Glutamatergic neuron (in vitro differentiated cells): Measurements from ENCODE around the gene WNT2B. TPM values are rescaled to one million over a fixed set of nuclear protein-coding genes. Genes with fewer than 3 reads are reported as not detected.

Source experiments
- DNase-seq: peaks from one replicate; pipeline ENCODE4 v3.0.0; 2022
- H3K27ac Mint-ChIP-seq: one replicate; pipeline ENCODE4 v1.8.0; 2020; ENCODE audit warnings: mild to moderate bottlenecking, mixed read lengths, inconsistent platforms; ENCODE audit not compliant: unreplicated experiment
- H3K27me3 Mint-ChIP-seq: one replicate; pipeline ENCODE4 v1.8.0; 2020; ENCODE audit warnings: mild to moderate bottlenecking, moderate library complexity, mixed read lengths, inconsistent platforms; ENCODE audit not compliant: unreplicated experiment
- H3K36me3 Mint-ChIP-seq: one replicate; pipeline ENCODE4 v1.8.0; 2020; ENCODE audit warnings: mild to moderate bottlenecking, mixed read lengths, inconsistent platforms; ENCODE audit not compliant: unreplicated experiment
- H3K4me1 Mint-ChIP-seq: one replicate; pipeline ENCODE4 v1.8.0; 2020; ENCODE audit warnings: mild to moderate bottlenecking, low read depth, mixed read lengths, inconsistent platforms; ENCODE audit not compliant: unreplicated experiment
- H3K4me3 Mint-ChIP-seq: one replicate; pipeline ENCODE4 v1.8.0; 2020; ENCODE audit warnings: mild to moderate bottlenecking, mixed read lengths, inconsistent platforms; ENCODE audit not compliant: unreplicated experiment
- H3K9me3 Mint-ChIP-seq: one replicate; pipeline ENCODE4 v1.8.0; 2020; ENCODE audit warnings: mild to moderate bottlenecking, moderate library complexity, mixed read lengths, inconsistent platforms; ENCODE audit not compliant: unreplicated experiment
- CTCF ChIP-seq: fragments of 200-600 bp; sonication (generic); IDR thresholded peaks from one replicate; pipeline ENCODE4 v1.5.0; 2021; ENCODE audit not compliant: partially characterized antibody, unreplicated experiment
- total RNA-seq: library from RNA; stranded (reverse); fragmentation: NEBNext Ultra II Directional; extraction: Animal tissue kit (Norgen Biotek cat#: 25700); gene quantifications from one replicate; pipeline ENCODE4 v1.2.1, GENCODE V29; 2021; ENCODE audit not compliant: unreplicated experiment

The WNT2B gene
- total RNA-seq, 1 donor from 2014 or later = 4.0 TPM

- H3K4me1 Mint-ChIP-seq = peaks cover 5% of the 10 kb centered on the region
- no peak overlapping the region for H3K27ac Mint-ChIP-seq
- peaks cover 2% of the 10 kb centered on the region for H3K9me3 Mint-ChIP-seq
- no peak for TF ChIP-seq CTCF
- H3K36me3 Mint-ChIP-seq = no peaks in the 10 kb centered on the region
- no peak for DNase-seq
- H3K4me3 Mint-ChIP-seq = no peak overlapping the region
- peaks cover 29% of the 10 kb centered on the region for H3K27me3 Mint-ChIP-seq
Observed at GRCh38 chr1:112504661-112505399, 3.9 kb upstream of the WNT2B start.

GRCh38 chr1:112505400-112505785, 3.4 kb upstream of the WNT2B start:
- no peak for DNase-seq
- Mint-ChIP-seq H3K9me3 (peaks cover 2% of the 10 kb centered on the region), H3K36me3 (no peaks in the 10 kb centered on the region), H3K4me1 (peaks cover 5% of the 10 kb centered on the region), H3K4me3 (no peak overlapping the region), H3K27ac (no peak overlapping the region), H3K27me3 (peaks cover 32% of the 10 kb centered on the region)
- TF ChIP-seq CTCF = no peak

GRCh38 chr1:112505878-112506277, 2.9 kb upstream of the WNT2B start:
- TF ChIP-seq CTCF = no peak

GRCh38 chr1:112506306-112506705, 2.5 kb upstream of the WNT2B start:
- TF ChIP-seq CTCF = no peak
- H3K9me3 Mint-ChIP-seq = peaks cover 2% of the 10 kb centered on the region
- DNase-seq = no peak
- H3K4me3 Mint-ChIP-seq = no peak overlapping the region
- peaks cover 31% of the 10 kb centered on the region for H3K27me3 Mint-ChIP-seq
- H3K27ac Mint-ChIP-seq = no peak overlapping the region
- H3K4me1 Mint-ChIP-seq = peaks cover 5% of the 10 kb centered on the region
- H3K36me3 Mint-ChIP-seq = no peaks in the 10 kb centered on the region

More at GRCh38 chr1:112505878-112506277, 2.9 kb upstream of the WNT2B start:
- Mint-ChIP-seq H3K4me1 (peaks cover 5% of the 10 kb centered on the region), H3K27me3 (peaks cover 35% of the 10 kb centered on the region), H3K36me3 (no peaks in the 10 kb centered on the region), H3K27ac (no peak overlapping the region), H3K9me3 (peaks cover 2% of the 10 kb centered on the region), H3K4me3 (no peak overlapping the region)
- no peak for DNase-seq

- no peak overlapping the region for H3K27ac Mint-ChIP-seq
- H3K4me1 Mint-ChIP-seq = peaks cover 5% of the 10 kb centered on the region
- no peaks in the 10 kb centered on the region for H3K36me3 Mint-ChIP-seq
- H3K27me3 Mint-ChIP-seq = peaks cover 33% of the 10 kb centered on the region
- H3K4me3 Mint-ChIP-seq = no peak overlapping the region
- peaks cover 2% of the 10 kb centered on the region for H3K9me3 Mint-ChIP-seq
- no peak for TF ChIP-seq CTCF
- DNase-seq = no peak
Observed at GRCh38 chr1:112506731-112507130, 2.0 kb upstream of the WNT2B start.
